Cardiac muscle cell (in vitro differentiated cells and primary cell): Measurements from ENCODE around the gene FADS6. TPM values are rescaled to one million over a fixed set of nuclear protein-coding genes. Genes with fewer than 3 reads are reported as not detected.

Experiments
- DNase-seq, 2 donors: peaks; one replicate each; pipeline versions ENCODE4 v3.0.0 to v3.0.0-alpha.2; 2010 to 2017; ENCODE audit warnings: low read depth in 1 of 2, low spot score in 1 of 2
- H3K27ac ChIP-seq: fragments of 200-600 bp; sonication (generic); 2 replicates; pipeline ENCODE4 v1.5.1; 2016
- H3K27me3 ChIP-seq: fragments of 200-600 bp; sonication (generic); 2 replicates; pipeline ENCODE4 v1.6.0; 2016; ENCODE audit warnings: control low read depth
- H3K36me3 ChIP-seq: fragments of 200-600 bp; sonication (generic); 2 replicates; pipeline ENCODE4 v1.5.1; 2016; ENCODE audit warnings: control low read depth
- H3K4me1 ChIP-seq: fragments of 200-600 bp; sonication (generic); 2 replicates; pipeline ENCODE4 v1.8.1; 2017; ENCODE audit warnings: low read depth, mild to moderate bottlenecking, mixed run types
- H3K4me3 ChIP-seq: fragments of 200-600 bp; sonication (generic); 2 replicates; pipeline ENCODE4 v1.5.1; 2016; ENCODE audit warnings: mild to moderate bottlenecking
- H3K9me3 ChIP-seq: fragments of 200-600 bp; sonication (generic); 2 replicates; pipeline ENCODE4 v1.5.1; 2017; ENCODE audit warnings: low read depth, mild to moderate bottlenecking, control low read depth
- polyA plus RNA-seq: library from polyadenylated mRNA; unstranded; fragments of >200 nt; fragmentation: Nextera tagmentation; extraction: Ambion mirVana; gene quantifications from 2 replicates; pipeline ENCODE4 v1.2.1, GENCODE V29; 2016
- total RNA-seq: library from RNA; depleted of rRNA; stranded (reverse); fragments of >200 nt; gene quantifications from 2 replicates; pipeline ENCODE4 v1.2.3, GENCODE V29; 2016
- TF ChIP-seq, protein P1 (sequence below): IDR thresholded peaks from 2 replicates; pipeline ENCODE4 v1.5.1; 2012; ENCODE audit warnings: low read depth, mild to moderate bottlenecking, low read length

FADS6 gene
- total and polyA plus RNA-seq, 2 experiments from 2014 or later = 0.83 to 1.3 TPM

DNA sequence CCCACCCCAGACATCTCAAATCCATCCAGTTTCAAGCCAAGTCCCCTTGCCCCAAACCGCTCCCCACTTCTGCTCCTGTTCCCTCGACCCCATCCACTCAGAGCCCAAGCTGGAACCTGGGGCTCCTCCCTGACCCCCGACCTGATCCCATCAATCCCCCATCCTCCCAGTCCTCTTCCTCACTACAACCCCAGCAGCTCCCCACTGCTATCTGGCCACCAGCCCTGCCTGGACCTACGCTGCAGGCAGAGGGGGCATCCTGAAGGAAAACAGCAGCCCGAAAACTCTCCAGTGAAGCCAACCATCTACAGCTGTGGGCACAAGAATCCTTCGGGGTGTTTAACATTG, 24.6 kb downstream of the FADS6 start:
- H3K27ac ChIP-seq = peak overlapping the region; percentile 89
- no peak for DNase-seq
- H3K36me3 ChIP-seq = no peaks in the 10 kb centered on the region
- TF ChIP-seq, protein P1, sequence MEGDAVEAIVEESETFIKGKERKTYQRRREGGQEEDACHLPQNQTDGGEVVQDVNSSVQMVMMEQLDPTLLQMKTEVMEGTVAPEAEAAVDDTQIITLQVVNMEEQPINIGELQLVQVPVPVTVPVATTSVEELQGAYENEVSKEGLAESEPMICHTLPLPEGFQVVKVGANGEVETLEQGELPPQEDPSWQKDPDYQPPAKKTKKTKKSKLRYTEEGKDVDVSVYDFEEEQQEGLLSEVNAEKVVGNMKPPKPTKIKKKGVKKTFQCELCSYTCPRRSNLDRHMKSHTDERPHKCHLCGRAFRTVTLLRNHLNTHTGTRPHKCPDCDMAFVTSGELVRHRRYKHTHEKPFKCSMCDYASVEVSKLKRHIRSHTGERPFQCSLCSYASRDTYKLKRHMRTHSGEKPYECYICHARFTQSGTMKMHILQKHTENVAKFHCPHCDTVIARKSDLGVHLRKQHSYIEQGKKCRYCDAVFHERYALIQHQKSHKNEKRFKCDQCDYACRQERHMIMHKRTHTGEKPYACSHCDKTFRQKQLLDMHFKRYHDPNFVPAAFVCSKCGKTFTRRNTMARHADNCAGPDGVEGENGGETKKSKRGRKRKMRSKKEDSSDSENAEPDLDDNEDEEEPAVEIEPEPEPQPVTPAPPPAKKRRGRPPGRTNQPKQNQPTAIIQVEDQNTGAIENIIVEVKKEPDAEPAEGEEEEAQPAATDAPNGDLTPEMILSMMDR = no peak
- no peak overlapping the region for H3K4me3 ChIP-seq
- peaks cover 29% of the 10 kb centered on the region for H3K4me1 ChIP-seq
- no peaks in the 10 kb centered on the region for H3K9me3 ChIP-seq
- H3K27me3 ChIP-seq = no peaks in the 10 kb centered on the region

DNA sequence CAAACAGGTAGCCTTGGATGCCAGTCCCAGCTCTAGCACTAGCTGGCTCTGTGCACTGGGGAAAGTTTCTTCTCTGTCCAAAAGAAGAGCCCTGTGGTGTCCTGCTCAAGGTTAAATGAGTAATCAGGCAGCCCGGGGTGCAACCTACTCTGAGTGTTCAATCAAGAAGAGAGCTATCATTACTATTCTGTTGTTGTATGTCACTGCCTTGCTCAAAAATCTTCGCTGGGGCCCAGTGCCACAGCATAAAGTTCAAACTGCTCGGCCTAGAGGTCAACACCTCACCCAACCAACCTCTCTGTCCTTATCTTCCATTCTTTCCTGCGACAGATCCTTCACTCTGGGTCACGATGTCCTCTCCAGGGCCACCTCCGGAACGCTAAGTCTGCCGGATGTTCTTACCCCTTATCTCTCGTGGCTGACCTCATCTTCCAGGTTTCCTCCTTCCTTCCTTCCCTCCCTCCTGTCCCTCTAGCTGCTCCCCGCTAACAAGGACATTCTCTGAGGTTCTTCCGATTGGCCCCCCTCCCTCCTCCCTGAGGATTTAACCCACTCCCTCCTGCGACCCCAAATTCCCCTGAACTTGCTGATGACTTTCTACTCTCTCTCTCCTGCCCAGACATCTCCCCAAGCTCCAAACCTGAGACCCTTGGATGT, 25.1 kb downstream of the FADS6 start:
- TF ChIP-seq, protein P1 = no peak
- no peak overlapping the region for H3K4me3 ChIP-seq

DNA sequence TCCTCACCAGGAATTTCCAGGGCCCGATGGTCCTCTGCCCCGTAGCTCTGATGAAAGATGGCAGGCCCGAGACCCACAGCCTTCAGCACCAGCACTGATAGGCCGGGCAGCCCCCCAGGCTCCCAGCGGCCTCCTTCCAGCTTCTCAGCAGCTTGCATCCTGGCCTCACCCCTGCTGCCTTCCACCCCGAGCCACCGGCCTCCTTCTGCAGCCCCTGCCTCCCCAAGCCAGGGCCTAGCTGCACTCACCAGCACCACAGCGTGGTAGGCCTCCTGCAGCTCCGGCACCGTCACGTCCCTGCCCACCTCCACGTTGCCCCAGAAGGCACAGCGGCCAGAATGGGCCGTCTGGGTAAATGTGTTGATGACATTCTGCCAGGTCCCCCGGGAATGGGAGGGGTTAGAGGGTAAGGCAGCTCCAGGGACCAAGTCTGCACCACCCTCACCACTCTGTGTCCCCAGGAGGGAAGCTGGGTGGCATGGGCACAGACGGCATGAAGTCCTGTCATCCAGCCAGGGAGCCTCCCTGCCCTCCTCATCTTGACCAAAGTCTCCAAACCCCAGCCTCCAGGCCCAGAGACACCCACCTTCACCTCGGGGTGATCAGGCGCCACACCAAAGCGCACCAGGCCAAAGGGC, 27.1 kb downstream of the FADS6 start:
- no peak for DNase-seq
- H3K27ac ChIP-seq = no peak overlapping the region
- H3K36me3 ChIP-seq = no peaks in the 10 kb centered on the region
- peaks cover 23% of the 10 kb centered on the region for H3K4me1 ChIP-seq
- peaks cover 6% of the 10 kb centered on the region for H3K27me3 ChIP-seq
- no peak overlapping the region for H3K4me3 ChIP-seq
- H3K9me3 ChIP-seq = no peaks in the 10 kb centered on the region
- TF ChIP-seq, protein P1 = no peak

More for the DNA sequence above, 25.1 kb downstream of the FADS6 start:
- Histone ChIP-seq H3K9me3 (no peaks in the 10 kb centered on the region), H3K27ac (peak overlapping the region; percentile 89), H3K4me1 (peaks cover 27% of the 10 kb centered on the region), H3K36me3 (no peaks in the 10 kb centered on the region), H3K27me3 (no peaks in the 10 kb centered on the region)
- DNase-seq = peak in 1 of 2 donors; percentile 23

DNA sequence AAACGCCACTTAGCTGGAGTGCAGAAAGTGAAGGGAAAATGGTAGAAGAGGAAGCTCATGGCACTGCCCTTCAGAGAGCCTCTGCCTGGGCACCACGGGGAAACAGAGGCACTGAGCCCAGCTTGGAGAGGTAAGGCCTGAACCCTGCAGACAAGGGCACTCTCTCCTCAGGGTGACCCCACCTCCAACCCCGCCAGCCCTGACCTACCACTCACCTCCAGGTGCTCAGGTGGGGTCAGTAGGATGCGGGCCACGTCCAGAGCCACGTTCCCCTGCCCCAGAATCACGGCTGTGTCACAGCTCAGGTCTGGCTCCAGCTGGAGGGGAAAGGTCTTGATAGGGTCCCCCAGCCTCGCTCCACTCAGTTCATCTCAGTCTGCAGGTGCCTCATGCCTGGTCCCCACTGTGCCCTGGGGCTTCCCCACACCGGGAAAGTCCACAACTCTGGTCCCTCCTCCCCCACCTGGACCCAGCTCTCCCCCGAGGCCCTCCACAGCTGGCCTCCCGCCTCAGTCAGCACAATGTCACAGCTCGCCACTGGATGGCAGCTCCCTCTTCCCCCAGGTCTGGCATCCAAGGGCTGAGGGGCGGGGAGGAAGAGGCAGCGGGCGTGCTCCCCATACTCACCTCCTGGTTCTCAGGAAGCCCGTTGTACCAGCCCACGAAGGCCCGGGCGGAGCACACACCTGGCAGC, 27.8 kb downstream of the FADS6 start:
- TF ChIP-seq, protein P1 = no peak
- no peaks in the 10 kb centered on the region for H3K9me3 ChIP-seq
- H3K4me3 ChIP-seq = no peak overlapping the region
- H3K36me3 ChIP-seq = no peaks in the 10 kb centered on the region
- peaks cover 22% of the 10 kb centered on the region for H3K4me1 ChIP-seq
- DNase-seq = no peak
- H3K27me3 ChIP-seq = peaks cover 13% of the 10 kb centered on the region
- H3K27ac ChIP-seq = no peak overlapping the region

DNA sequence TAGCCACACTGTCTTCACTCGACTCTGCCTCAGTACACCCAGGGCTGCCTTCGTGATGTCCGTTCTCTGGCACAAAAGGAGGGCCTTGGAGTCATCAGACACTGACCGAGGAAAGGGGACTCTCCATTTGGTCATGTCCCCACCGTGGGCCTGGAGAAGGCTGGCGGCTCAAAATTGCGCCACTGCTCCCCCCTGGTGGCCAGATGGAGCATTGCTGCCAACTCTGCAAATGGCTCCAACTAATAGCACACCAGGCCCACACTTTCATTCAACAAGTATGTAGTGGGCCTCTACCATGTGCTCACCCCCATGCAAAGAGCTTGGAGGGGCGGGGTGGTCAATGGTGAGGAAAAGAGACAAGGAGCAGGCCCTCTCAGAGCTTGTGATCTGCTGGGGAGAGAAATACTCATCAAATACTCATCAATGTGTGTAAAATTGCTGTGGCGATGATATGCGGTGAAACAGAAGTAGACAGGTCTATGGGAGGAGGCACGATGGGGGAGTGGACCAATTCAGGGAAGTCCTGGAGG, 28.5 kb downstream of the FADS6 start:
- no peaks in the 10 kb centered on the region for H3K36me3 ChIP-seq
- DNase-seq = peak; percentile 72 to 77
- H3K4me1 ChIP-seq = peaks cover 22% of the 10 kb centered on the region
- H3K27me3 ChIP-seq = peaks cover 20% of the 10 kb centered on the region
- no peaks in the 10 kb centered on the region for H3K9me3 ChIP-seq
- no peak overlapping the region for H3K27ac ChIP-seq
- TF ChIP-seq, protein P1 = peak; percentile 97
- no peak overlapping the region for H3K4me3 ChIP-seq
